NCI-H748 (cell line): ENCODE data around the gene ZNF493.

Source experiments
- DNase-seq: peaks from one replicate; lab custom pipeline; 2025; ENCODE audit not compliant: unreplicated experiment; lab: John Stamatoyannopoulos, UW

Gene ZNF493

GRCh38 chr19:21396893-21397572 is at the start of gene ZNF493:
ZNF493 (plus strand) TSS chr19:21397133; CDS start chr19:21397238, 105 bp downstream.
- peak; percentile 97 for DNase-seq

DNA sequence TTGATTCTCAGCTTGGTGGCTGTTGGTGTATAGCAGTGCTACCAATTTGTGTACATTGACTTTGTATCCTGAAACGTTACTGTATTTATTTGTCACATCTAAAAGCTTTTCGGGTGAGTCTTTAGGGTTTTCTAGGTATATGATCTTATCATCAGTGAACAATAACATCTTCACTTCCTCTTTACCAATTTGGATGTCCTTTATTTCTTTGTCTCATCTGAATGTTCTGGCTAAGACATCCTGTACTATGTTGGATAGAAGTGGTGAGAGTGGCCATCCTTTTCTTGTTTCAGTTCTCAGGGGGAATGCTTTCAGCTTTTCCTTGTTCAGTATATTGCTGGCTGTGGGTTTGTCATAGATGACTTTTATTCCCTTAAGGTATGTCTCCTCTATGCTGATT is 44.1 kb upstream of the ZNF493 start:
- DNase-seq, result no peak

DNA sequence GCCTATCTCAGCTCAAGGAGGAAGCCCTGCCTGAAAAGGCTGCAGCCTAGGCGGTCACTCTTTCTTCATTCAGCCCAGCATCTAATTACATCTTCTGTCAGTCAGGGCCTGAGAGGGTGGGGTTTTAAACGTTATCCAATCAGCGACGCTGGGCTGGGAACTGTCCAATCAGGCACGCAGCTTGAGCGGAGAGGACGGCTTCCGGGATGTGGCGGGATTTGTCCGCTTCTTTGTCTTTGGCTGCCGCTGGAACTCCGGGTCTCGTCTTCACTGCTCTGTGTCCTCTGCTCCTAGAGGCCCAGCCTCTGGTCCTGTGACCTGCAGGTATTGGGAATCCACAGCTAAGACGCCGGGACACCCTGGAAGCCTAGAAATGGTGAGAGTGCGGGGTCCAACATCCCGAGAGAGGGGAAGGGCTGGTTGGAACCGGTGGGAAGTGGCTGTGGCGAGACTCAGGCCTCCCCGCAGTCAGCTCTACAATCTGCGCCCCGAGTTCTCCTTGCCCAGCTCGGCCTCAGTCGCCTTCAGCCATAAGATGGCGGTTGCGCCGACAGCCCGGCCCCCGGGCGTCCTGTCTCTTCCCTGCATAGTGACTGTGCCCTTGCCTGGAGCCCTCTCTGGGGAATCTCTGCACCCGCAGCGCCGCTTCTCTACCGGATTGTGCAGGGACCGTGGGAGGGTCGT is 38.0 kb upstream of the ZNF493 start, which contains the start of gene ZNF738:
Gene ZNF738 (plus strand): TSS at position 233 of the 684 bp plus-strand sequence. CDS start 141 bp downstream, at position 374.
- DNase-seq, result peak; percentile 98

- no peak for DNase-seq
Observed at GRCh38 chr19:21362291-21362690, 34.6 kb upstream of the ZNF493 start.

GRCh38 chr19:21383980-21384582 is 12.9 kb upstream of the ZNF493 start:
- no peak for DNase-seq

DNA sequence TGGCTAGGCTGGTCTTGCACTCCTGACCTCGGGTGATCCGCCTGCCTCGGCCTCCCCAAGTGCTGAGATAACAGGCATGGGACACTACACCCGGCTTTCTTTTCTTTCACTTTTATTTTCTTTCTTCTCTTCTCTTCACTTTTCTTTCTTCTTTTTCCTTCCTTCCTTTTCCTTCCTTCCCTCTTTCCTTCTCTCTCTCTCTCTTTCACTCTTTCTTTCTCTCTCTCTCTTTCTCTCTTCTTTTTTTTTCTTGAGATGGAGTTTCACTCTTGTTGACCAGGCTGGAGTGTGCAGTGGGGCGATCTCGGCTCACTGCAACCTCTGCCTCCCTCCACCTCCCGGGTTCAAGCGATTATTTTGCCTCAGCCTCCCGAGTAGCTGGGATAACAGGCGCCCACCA is 812 bp upstream of the ZNF493 start:
- no peak for DNase-seq

- no peak for DNase-seq
Observed at GRCh38 chr19:21398851-21399250, 1.9 kb downstream of the ZNF493 start.

GRCh38 chr19:21402303-21402985 is 5.5 kb downstream of the ZNF493 start:
- DNase-seq, result no peak

GRCh38 chr19:21410166-21410565 is 13.2 kb downstream of the ZNF493 start:
- DNase-seq, result no peak

DNA sequence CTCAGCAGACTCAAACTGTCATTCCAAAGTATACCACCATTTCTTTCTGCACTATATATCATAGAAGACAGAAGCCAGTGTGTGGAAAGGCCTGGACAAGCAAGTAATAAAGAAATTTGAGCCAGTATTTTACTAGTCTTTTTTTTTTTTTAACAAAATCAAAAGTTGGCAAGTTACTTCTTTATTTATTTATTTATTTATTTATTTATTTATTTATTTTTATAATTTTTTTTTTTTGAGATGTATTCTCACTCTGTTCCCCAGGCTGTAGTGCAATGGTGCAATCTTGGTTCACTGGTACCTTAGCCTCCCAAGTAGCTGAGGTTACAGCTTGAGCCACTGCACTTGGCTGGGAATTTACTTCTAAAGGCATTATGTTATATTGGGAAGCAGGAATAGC is 25.3 kb downstream of the ZNF493 start:
- DNase-seq, result no peak

DNA sequence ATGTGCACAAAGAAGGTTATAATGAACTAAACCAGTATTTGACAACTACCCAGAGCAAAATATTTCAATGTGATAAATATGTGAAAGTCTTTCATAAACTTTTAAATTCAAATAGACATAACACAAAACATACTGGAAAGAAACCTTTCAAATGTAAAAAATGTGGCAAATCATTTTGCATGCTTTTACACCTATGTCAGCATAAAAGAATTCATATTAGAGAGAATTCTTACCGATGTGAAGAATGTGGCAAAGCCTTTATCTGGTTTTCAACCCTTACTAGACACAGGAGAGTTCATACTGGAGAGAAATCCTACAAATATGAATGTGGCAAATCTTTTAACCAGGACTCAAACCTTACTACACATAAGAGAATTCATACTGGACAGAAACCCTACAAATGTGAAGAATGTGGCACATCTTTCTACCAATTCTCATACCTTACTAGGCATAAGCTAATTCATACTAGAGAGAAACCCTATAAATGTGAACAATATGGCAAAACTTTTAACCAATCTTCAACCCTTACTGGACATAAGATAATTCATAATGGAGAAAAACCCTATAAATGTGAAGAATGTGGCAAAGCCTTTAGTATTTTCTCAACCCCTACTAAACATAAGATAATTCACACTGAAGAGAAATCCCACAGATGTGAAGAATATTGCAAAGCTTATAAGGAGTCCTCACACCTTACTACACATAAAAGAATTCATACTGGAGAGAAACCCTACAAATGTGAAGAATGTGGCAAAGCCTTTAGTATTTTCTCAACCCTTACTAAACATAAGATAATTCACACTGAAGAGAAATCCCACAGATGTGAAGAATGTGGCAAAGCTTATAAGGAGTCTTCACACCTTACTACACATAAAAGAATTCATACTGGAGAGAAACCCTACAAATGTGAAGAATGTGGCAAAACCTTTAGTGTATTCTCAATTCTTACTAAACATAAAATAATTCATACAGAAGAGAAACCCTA is 26.4 kb downstream of the ZNF493 start:
- DNase-seq, result no peak

DNA sequence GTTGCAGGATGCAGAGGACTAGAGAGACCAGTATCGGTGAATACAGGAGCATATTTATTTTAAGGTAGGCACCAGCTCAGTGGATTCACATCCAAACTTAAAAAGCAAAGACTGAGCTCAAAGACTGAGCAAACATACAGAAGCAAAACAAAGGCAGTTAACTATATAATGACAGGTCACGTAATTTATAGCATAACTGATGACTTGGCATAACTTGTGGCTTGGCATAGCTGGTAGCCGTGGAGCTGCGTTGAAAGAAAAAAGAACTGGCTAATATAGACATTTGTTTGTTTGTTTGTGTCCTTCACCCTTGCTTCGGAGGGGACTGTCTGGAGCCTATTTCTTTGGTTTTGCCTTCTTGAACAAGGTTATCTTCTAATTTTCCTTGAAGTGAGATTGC is 33.7 kb downstream of the ZNF493 start:
- peak; percentile 30 for DNase-seq

DNA sequence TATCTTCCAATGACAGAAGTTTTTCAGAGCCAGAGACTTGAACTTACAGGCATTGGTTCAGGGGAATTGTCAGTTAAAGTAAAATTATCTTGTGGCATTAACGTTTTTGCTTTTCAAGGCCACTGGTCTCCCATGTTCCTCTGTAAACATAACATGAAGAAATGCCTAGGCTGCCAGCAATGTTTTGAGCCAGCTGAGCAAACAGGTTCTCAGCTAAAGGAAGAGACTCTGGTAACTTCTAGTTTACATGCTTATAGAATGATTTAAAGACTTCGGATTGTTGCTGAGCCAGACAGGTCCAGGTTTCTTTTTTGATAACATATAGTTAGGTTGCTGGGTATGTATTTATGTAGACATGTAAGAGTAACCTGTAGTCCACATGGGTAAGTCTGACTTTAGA is 35.7 kb downstream of the ZNF493 start:
- no peak for DNase-seq

GRCh38 chr19:21434516-21434915 is 37.6 kb downstream of the ZNF493 start:
- DNase-seq, result no peak

DNA sequence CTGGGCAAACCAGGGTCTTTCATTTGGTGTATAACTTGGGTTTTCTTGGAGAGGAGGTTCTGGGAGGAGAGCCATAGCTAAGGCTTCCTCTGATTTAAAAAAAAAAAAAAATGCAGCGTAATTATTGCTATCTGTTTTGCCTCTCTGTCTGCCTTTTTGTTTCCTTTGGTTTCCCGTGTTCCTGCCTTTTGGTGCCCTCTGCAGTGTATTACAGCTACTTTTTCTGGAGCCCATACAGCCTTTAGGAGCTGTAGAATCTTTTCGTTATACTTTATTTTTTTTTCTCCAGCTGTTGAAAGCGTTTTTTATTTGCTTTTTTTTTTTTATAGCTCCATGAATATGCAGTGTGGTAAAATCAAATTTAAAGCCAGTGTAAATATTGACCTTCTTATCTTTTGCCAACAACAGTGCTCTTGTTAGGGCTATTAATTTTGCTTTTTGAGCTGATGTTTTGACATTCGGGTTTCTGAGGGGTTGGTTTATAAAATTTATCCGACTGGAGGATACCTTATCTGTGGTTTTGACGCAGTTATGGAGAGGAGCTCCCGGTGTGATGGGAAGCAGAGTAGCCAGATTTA is 38.1 kb downstream of the ZNF493 start:
- peak; percentile 41 for DNase-seq

- no peak for DNase-seq
Observed at GRCh38 chr19:21439201-21439751, 42.3 kb downstream of the ZNF493 start.

- DNase-seq, result no peak
Observed at GRCh38 chr19:21440321-21440720, 43.4 kb downstream of the ZNF493 start.

DNA sequence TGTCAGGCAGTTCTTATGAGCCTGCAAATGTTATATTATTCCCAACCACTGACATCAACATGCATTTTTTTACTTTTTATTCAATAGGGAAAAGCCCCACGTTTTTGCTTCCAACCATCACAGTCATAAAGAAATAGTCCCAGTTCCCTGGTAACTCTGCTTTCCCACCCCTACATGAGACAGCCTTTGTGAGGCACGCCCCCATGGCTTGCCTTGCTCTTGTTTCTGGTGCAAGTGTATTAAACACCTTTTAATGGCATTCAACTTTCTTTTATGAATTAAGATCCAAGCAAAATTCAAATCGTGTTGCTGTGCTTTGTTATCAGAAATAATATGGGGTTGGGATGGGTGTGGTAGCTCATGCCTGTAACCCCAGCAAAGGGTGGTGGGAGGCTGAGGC is 54.3 kb downstream of the ZNF493 start:
- DNase-seq, result no peak

- no peak for DNase-seq
Observed at GRCh38 chr19:21454901-21455300, 58.0 kb downstream of the ZNF493 start.

GRCh38 chr19:21460686-21461085 is 63.8 kb downstream of the ZNF493 start:
- no peak for DNase-seq
